Measurements from ENCODE around the gene DNAJB11.

The DNAJB11 gene

GRCh38 chr3:186570096-186570940 is at the start of gene DNAJB11:
Gene DNAJB11, plus strand, starts transcription at chr3:186570720. Its CDS starts 178 bp downstream, at chr3:186570898.
- no peak for TF ChIP-seq CTCF (IDR thresholded peaks at IDR 0.05; ENCODE audit: low read depth, low read length, missing control alignments)
- H3K4me3 ChIP-seq (ENCODE audit: low read depth, low read length): peak within 1 kb of the TSS; percentile 81
- DNase-seq (ENCODE audit: low read depth): peak; percentile 100

DNA sequence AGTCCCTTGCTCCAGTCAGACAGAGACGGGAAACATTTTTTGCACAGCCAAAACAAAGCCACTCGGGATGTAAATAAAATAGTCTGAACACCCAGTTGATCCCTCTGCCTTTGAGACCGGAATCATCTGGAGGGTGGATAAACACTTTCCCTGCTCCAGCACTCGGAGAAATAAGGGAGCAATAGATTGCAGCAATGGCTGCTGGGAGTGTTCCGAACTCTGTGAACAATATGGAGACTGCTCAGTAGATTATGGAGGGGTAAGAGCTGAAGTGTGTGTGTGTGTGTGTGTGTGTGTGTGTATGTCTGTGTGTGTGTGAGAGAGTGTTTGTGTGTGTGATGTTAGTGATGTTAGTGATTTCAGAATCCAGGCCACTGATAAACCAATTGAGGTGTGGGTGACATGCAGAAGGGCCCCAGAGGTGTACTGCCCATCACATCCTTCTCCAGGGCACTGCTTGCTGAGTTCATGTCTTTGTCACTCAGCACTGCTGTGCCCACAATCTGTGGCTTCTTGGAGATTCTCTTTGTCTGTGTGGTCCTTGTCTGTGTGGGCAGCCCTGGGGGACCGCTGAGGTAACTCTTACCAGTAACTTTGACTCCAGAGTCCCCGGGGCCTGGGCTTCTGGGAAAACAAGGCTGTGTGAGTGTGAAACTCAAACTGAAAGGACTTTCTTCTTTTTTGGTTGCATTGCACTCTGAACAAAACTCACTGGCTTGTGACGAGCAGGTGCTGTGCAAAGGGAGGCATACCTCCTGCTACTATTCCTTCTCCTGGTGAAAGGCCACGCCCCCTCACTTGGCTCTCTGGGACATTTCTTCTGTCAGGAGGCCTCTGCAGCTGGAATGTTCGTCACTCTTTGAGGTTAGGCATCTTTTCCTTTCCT is 49.3 kb upstream of the DNAJB11 start:
- TF ChIP-seq CTCF (IDR thresholded peaks at IDR 0.05; ENCODE audit: low read depth, low read length, missing control alignments): no peak
- no peak for DNase-seq (ENCODE audit: low read depth)
- H3K4me3 ChIP-seq (ENCODE audit: low read depth, low read length): no peak overlapping the region; the same call in 1 of the 2 replicates

DNA sequence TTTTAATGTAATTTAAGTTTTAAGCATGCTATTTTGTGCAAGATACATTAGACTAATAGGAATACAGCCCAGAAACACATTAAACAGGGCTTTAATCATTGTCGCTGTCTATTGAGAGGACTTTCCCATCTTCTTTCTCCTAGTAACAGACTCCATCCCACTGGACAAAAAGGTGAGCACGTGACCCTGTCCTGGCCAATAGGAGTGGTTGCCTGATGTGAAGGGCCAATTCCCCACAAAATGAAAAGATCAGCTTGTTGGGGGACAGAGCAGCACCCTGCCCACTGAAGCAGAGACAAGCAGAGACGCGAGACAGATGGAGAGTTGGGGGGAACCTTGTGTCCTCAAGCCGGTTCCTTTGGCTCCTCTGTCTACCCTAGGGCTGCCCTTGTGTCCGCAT is 47.5 kb upstream of the DNAJB11 start:
- no peak for TF ChIP-seq CTCF (IDR thresholded peaks at IDR 0.05; ENCODE audit: low read depth, low read length, missing control alignments)
- DNase-seq (ENCODE audit: low read depth): no peak
- no peak overlapping the region for H3K4me3 ChIP-seq (ENCODE audit: low read depth, low read length)

- TF ChIP-seq CTCF (IDR thresholded peaks at IDR 0.05; ENCODE audit: low read depth, low read length, missing control alignments): no peak
- no peak overlapping the region for H3K4me3 ChIP-seq (ENCODE audit: low read depth, low read length)
- DNase-seq (ENCODE audit: low read depth): no peak
Measured at GRCh38 chr3:186523434-186523833, 47.1 kb upstream of the DNAJB11 start.

GRCh38 chr3:186524616-186525015 is 45.9 kb upstream of the DNAJB11 start:
- TF ChIP-seq CTCF (IDR thresholded peaks at IDR 0.05; ENCODE audit: low read depth, low read length, missing control alignments): no peak
- no peak for DNase-seq (ENCODE audit: low read depth)
- no peak overlapping the region for H3K4me3 ChIP-seq (ENCODE audit: low read depth, low read length)

DNA sequence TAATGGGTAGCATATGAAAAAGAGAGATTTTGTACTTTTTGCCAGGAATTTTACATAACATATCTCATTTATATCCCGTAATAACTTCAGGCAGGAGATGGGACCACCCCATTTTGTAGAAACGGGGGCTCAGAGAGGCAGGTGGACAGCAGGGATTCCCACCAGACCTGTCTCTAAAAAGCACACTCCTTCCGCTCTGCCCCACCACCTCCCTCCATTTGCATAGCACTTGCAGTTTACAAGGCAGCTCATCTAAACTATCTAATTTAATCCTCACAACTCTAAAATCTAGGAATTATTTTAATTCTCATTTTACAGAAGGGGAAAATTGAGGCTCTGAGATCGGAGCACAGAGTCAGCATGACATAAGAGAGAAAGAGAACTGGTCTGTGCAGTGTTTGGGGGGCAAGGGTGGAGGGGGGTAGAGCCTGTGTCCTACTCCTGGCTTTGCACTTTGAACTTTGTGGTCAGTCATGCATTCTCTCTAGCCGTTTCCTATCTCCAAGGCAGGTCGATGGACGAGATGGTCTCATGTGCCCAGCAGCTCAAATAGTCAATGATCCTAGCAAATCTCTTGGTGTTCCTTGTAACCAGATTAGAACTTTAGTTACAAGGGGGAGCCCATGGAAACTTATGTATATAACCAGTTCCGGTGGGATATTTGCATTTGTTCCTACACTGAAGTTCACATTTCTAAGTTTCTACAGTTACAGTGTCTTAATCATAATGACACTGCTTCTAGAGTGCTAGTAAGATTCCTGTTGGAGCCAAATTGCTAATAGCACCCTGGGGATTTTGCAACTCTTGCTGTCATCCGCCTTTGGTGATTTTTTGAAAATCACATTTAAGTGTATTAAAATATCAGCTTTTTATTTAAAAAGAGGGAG is 44.9 kb upstream of the DNAJB11 start:
- DNase-seq (ENCODE audit: low read depth): no peak
- H3K4me3 ChIP-seq (ENCODE audit: low read depth, low read length): peak overlapping the region; percentile 1; the same call in 1 of the 2 replicates

More for the DNA sequence above, 44.9 kb upstream of the DNAJB11 start:
- no peak for TF ChIP-seq CTCF (IDR thresholded peaks at IDR 0.05; ENCODE audit: low read depth, low read length, missing control alignments)
